ENCODE measurements around the gene UBE2D2. TPM values are rescaled to one million over a fixed set of nuclear protein-coding genes. Genes with fewer than 3 reads are reported as not detected.

The UBE2D2 gene
- total RNA-seq, 4 donors from 2014 or later = 80.0 to 99.8 (median 85.0) TPM

- WGBS, 2 donors = 80 to 92% methylated on average over 2 of the region's 2 CpGs
- intact Hi-C loops (cut with DNase I; ENCODE audit: low total_unique reads) = no loop called here
- H3K4me3 ChIP-seq (ENCODE audit: low read depth, poor library complexity, severe bottlenecking) = no peak overlapping the region
- no peak for DNase-seq (ENCODE audit: low spot score in 2 of 2)
- TF ChIP-seq POLR2A (IDR thresholded peaks at IDR 0.05) (no peak), CTCF (IDR thresholded peaks at IDR 0.05) (no peak)
These were observed 106.0 kb downstream of the UBE2D2 start for GRCh38 chr5:139667001-139667729.

GRCh38 chr5:139667730-139668063 is 106.6 kb downstream of the UBE2D2 start:
- intact Hi-C loops (cut with DNase I; ENCODE audit: low total_unique reads) = no loop called here
- no peak for TF ChIP-seq POLR2A (IDR thresholded peaks at IDR 0.05)
- TF ChIP-seq CTCF (IDR thresholded peaks at IDR 0.05) = no peak
- H3K4me3 ChIP-seq (ENCODE audit: low read depth, poor library complexity, severe bottlenecking) = no peak overlapping the region
- no peak for DNase-seq (ENCODE audit: low spot score in 2 of 2)
- WGBS, 2 donors = 18 to 23% methylated on average over 5 of the region's 5 CpGs

GRCh38 chr5:139668064-139668880 is 107.1 kb downstream of the UBE2D2 start:
- intact Hi-C loops (cut with DNase I; ENCODE audit: low total_unique reads) = no loop called here
- peak overlapping the region; percentile 16 for H3K4me3 ChIP-seq (ENCODE audit: low read depth, poor library complexity, severe bottlenecking)
- 5 to 12% methylated on average over 20 to 27 of the region's 55 CpGs for WGBS, 2 donors
- DNase-seq (ENCODE audit: low spot score in 2 of 2) = no peak
- TF ChIP-seq CTCF (IDR thresholded peaks at IDR 0.05) (no peak), POLR2A (IDR thresholded peaks at IDR 0.05) (no peak)

DNA sequence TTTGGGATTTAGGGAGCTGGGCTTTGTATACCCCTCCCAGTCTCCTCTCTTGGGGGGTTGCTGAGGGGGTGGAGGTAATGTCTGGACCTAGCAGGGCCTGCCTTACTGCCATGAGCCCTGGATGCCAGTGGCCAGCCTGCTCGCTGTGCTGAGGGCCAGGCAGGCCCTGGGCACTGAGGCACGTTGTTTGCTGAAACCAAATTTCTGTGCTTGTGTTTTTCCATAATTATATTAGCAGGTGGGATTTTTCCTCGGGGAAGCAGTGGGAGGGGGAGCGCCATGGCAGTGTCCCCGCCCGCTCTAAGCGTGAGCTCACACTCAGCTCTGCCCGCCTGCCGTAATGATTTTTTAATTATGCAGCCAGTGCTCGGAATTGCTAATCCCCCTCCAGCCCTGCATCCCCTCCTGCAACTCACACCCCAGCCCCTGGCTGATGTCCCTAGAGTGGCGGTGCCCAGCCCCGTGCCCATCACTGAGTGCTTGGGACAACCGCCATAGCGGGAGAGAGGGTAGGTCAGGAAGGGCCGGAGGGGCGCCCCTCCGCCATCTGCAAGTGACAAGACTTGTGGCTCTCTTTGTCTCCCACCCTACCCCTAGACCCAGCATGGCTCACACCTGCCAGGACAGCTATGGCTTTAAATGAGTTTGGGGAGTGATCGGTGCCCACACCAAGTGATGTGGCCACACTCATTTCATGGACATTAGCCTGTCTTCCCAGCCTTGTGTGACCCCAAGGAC is 108.0 kb downstream of the UBE2D2 start:
- intact Hi-C loops (cut with DNase I; ENCODE audit: low total_unique reads) = no loop called here
- WGBS, 2 donors = 77 to 82% methylated on average over 18 of the region's 18 CpGs
- TF ChIP-seq CTCF (IDR thresholded peaks at IDR 0.05) (no peak), POLR2A (IDR thresholded peaks at IDR 0.05) (no peak)
- no peak overlapping the region for H3K4me3 ChIP-seq (ENCODE audit: low read depth, poor library complexity, severe bottlenecking)
- no peak for DNase-seq (ENCODE audit: low spot score in 2 of 2)

DNA sequence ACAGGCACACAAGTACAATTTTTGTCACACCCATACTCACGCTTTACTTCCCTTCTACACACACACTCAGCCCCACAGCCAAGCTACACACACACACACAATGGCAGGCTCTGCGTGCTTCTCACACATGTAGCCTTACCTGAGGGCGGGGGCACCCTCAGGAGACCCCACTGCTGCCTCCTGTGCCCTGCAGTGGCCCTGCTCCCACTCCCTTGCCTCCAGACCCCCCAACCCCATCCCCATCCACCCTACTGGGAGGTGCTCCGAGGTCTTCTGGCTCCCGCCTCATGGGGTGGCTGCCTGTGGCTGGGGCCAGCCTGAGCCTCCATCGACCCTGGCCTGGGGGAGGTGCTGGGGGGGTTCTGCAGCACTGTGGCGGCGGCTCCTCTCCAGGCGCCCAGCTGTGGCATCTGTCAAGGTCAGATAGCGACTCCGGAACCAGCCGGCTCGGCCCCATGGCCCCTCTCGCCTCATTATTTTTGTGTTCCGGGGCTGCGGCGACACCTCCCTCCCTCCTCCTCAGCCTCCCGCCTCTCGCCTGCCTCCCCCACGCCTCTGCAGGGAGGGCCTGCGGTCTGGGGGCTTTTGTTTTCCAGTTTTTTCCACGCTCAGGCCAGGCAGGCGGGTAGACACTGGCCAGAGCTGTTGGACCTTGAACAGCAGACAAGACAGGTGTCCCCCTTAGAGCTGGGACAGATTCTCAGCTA is 108.7 kb downstream of the UBE2D2 start:
- TF ChIP-seq CTCF (IDR thresholded peaks at IDR 0.05) (no peak), POLR2A (IDR thresholded peaks at IDR 0.05) (no peak)
- H3K4me3 ChIP-seq (ENCODE audit: low read depth, poor library complexity, severe bottlenecking) = no peak overlapping the region
- DNase-seq (ENCODE audit: low spot score in 2 of 2) = no peak
- 73 to 83% methylated on average over 21 to 23 of the region's 23 CpGs for WGBS, 2 donors
- intact Hi-C loops (cut with DNase I; ENCODE audit: low total_unique reads) = no loop called here
